Activated T-cell treated with anti-CD3 and anti-CD28 coated beads for 1 hour (primary cell): ENCODE data around the gene DNPEP.
A peak's percentile ranks its signal among the peaks of the same experiment; 100 is the strongest.

Experiments
- DNase-seq: peaks from one replicate; pipeline ENCODE4 v3.0.0-alpha.2; 2020; ENCODE audit warnings: low read depth

DNPEP gene

DNA sequence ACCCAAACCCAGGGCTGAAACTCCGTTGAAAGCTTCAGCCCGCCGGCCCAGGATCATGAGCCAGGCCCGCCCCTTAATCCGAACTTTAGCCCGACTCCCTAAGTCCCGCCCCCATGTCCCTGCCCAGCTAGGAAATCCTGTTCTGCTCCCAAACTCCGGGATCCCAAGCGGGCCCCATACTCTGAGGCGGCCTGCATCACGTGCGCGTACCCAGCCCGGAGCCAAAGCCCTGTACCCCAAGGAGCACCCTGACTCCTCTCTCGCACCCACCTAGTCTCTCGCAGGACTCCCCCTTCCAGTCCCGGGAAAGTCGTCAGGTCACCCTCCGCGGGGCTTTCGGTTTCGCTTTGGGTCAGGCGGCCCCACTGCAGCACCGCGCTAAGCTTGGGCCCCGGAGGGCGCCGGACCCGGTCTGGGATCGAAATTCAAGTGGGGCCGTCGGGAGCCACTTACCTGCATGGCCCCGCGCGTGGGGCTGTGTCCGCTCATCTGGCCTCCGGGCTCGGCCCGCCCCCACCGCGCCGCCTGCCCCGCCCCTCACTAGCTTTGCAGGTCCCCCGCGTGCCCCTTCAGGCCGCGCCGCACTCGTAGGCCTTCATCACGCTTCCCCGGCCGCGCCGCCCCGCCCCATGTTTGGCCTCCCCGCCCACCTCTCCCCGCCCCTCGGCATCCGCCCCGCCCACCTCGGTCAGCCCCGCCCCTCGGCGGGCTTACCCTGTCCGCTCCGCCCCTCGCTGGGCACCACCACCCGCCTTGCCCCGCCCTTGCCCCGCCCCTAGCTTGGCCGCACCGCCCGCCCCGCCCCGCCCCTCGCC, at the start of gene DNPEP:
TSS of gene DNPEP (minus strand) at position 607 of the 815 bp plus-strand sequence. CDS start at position 489, 118 bp downstream.
- DNase-seq = peak; percentile 97

DNA sequence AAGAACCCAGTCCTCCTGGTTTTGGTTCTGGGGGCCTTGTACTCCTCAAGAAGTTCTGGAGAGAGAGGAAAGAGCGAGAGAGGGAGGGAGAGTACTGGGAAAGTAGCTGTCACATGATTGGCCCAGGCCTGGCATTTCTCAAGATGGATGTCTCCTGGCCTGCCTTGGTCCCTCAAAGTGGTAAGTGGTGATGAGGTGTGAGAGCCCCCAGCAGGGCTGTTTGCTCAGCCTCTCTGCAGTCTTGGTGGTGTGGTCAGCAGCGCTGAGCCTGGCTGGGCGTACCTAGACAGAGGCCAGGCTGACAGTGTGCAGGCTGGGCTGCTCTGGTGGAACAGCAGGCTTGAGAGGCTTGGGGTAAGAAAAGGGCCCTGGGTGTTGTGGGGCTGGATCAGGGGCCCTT, 49.4 kb upstream of the DNPEP start:
- no peak for DNase-seq

DNA sequence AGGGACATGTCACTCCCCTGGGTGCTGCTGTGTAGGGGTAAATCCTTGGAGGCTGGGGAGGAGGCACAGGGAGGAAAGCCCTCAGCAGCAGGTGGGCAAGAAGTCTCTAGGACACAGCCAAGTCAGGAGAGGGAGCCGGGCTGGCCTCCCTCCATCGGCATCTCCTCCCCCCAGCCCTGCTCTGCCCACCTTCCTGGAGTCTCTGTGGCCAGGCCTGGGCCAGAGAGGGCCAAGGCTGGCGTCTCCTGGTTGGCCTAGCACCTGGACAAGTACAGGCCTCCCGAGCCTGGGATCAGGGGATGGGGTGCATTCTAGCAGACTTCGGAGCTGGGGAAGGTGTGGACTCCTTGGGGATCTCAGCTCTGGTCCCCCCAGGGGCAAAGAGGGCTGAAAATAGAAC, 48.8 kb upstream of the DNPEP start:
- DNase-seq = no peak

DNA sequence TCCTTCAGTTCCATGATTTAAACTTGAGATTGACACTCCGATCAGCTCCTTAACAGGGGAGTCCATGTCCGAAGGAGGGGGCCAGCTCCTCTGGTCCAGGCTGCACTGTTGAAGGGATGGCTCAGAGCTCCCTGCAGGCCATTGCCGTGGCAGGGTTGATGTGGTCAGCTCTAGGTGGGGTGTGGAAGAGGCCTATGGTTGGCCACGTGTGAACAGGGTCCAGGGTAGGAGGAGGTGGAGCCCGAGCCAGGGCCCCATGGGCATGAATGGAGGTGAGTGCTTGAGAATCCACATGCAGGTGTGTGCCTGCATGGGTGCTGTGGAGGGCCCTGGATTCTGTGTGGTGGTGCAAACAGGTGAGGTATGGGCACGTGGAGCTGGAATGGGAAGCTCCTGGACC, 48.0 kb upstream of the DNPEP start:
- DNase-seq = no peak

GRCh38 chr2:219434718-219435525, 47.2 kb upstream of the DNPEP start, which contains the start of gene SPEG:
SPEG (plus strand) TSS chr2:219434843; CDS start chr2:219434978, 135 bp downstream.
- DNase-seq = no peak

- DNase-seq = no peak
These were observed 46.7 kb upstream of the DNPEP start for GRCh38 chr2:219434468-219434717.

DNA sequence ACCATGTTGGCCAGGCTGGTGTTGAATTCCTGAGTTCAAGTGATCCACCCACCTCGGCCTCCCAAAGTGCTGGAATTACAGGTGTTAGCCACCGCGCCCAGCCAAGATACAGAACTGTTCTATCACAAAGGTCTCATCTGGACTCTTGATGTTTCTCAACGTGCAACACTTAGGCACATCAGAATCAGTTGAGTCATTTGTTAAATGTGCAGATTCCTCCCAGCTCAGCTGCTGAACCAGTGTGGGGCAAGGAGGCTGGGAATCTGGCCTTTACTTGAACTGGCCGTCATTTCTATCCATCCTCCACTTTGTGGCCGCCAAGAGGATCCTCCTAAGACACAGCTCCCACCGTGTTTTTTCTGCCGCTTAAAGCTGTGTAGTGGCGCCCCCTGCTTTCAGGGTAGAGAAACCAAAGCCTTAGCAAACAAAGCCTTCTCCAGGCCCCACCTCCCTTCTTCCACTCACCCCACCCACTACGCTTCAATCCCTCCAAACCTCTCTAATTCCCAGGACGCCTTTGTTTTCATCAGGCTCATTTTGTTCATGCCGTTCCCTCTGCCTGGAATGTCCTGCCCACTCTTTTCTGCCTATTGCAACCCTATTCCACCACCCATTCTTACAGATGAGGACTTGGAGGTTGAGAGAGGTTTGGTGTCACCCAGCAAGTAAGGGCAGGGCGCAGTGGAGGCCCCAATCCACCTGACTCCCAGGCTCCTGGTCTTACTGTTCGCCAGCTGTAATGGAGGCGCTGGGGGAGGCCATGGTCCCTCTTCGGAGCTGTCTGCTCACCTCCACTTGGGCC, 46.2 kb upstream of the DNPEP start:
- DNase-seq = no peak

GRCh38 chr2:219430633-219431615, 43.2 kb upstream of the DNPEP start:
- DNase-seq = no peak

- DNase-seq = no peak
These were observed 42.4 kb upstream of the DNPEP start for GRCh38 chr2:219429958-219430606.

GRCh38 chr2:219428469-219428868, 40.8 kb upstream of the DNPEP start:
- DNase-seq = no peak

DNA sequence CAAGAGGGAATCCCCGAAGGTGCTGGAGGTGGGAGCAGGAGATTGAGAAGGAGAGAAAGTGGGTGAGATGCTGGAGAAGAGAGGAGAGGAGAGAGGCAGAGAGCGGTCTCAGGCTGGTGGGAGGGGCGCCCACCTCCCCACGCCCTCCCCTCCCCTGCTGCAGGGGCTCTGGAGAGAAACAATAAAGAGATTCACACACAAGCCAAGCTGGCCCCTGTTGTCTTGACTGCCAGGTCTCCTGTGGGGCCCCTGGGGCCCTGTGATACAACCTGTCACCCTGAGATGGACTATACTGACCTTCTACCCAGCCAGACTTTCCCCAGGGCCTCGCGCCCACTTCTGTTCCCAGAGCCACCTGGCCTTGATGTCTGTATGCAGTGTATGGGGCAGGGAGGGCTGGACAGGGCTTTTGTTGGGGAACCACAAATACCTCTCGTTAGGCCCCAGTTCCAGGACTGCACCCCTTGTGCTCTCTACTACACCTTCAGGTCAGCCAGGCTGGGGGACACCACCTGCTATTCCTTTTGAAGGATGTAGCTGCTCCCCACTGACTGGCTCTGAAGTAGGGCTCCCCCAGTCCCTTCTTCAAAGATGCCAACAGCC, 38.9 kb upstream of the DNPEP start:
- DNase-seq = no peak

GRCh38 chr2:219426068-219426443, 38.3 kb upstream of the DNPEP start:
- no peak for DNase-seq

DNA sequence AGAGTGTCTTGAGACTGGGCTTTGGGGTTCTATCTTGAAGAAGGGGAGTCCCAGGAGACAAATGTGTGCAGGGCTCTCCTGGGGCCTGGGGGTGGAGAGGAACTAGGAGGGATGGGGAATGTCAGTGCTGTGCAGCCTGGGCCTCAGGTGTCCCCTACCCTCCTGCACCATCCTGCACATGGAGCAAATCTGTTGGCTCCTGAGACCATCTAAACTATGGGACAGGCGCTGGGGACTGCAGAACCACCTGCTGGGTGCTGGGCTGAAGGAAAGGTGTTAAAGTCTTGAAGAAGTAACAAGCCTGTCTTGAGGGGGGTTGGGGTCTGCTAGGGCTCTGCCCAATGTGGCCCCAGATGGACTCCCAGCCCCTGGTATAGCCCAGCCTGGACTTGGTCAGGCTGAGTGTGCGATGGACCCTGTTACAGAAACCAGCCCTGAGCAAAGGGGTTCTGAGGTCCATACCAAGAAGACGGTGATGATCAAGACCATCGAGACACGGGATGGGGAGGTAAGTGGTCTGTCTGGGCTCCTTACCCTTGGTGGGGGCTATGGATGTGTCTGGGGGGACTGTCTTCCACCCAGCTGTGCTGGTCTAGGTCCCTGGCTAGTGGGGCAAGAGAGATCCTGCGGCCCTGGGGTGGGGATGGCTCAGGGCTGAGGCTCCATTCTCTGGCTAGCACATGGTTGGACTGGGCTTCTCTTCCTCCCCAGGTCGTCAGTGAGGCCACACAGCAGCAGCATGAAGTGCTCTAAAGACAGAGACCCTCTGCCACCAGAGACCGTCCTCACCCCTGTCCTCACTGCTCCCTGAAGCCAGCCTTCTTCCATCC, 37.7 kb upstream of the DNPEP start:
- no peak for DNase-seq

- DNase-seq = no peak
These were observed 36.1 kb upstream of the DNPEP start for GRCh38 chr2:219423652-219424377.

- DNase-seq = no peak
These were observed 35.3 kb upstream of the DNPEP start for GRCh38 chr2:219422952-219423534.

DNA sequence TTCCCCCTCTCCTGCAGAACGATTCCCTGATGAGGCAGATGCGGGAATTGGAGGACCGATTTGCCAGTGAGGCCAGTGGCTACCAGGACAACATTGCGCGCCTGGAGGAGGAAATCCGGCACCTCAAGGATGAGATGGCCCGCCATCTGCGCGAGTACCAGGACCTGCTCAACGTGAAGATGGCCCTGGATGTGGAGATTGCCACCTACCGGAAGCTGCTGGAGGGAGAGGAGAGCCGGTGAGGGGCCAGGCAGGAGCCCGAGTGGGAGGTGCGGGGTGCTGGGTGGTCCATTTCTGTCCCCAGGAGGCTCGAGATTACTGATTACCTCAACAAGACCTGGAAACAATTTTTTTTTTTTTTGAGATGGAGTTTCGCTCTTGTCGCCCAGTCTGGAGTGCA, 33.6 kb upstream of the DNPEP start:
- no peak for DNase-seq

GRCh38 chr2:219420687-219421086, 33.0 kb upstream of the DNPEP start:
- no peak for DNase-seq
